ENCODE results near the gene ALDH1L1.

ALDH1L1 gene

DNA sequence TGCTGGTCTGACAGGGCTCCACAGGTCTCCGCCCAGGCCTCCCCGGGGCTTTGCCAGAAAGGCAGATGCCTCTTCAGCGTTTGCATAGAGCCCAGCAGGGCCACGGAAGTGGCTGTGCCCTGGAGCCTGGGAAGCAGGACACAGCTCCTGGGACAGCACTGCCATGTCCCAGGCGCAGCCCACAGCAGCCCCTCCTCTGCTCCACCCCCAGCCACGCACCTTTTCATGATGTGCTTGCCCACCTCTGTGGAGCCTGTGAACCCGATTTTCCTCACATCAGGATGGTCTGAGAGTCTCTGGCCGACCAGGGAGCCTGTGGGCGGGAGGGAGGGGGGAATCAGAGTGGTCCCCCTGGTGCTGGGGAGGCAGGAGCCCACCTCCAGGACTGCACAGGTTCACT, 62.6 kb downstream of the ALDH1L1 start:
- no peak for DNase-seq

DNA sequence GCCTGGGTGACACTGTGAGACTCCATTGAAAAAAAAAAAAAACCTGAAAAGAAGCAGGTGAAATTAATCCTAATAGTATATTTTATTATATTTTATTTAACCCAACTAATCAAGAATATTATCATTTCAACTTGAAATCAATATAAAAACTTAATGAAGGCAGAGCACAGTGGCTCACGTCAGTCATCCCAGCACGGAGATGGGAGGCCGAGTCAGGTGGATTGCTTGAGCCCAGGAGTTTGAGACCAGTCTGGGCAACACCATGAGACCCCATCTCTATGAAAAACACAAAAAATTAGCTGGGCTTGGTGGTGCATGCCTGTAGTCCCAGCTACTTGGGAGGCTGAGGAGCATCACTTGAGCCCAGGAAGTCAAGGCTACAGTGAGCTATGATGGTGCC, 63.2 kb downstream of the ALDH1L1 start:
- DNase-seq, result no peak

DNA sequence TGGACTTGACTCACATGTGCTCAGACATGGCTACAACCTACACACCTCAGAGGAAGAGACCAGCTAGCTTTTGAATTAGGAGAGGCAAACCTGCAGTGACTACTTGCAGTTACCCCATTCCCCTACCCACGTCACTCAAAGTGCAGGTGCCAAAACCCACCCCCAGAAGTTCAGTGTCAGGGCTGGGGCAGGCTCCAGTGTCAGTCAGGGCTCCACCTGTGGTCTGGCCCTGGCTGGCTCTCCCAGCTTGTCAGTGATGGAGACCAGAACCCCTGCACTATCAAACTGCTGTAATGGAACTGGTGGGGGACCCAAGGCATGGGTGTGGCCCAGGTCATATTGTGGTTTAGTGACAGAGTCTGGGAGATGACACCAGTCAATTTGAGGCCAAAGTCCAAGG, 63.9 kb downstream of the ALDH1L1 start:
- no peak for DNase-seq

DNA sequence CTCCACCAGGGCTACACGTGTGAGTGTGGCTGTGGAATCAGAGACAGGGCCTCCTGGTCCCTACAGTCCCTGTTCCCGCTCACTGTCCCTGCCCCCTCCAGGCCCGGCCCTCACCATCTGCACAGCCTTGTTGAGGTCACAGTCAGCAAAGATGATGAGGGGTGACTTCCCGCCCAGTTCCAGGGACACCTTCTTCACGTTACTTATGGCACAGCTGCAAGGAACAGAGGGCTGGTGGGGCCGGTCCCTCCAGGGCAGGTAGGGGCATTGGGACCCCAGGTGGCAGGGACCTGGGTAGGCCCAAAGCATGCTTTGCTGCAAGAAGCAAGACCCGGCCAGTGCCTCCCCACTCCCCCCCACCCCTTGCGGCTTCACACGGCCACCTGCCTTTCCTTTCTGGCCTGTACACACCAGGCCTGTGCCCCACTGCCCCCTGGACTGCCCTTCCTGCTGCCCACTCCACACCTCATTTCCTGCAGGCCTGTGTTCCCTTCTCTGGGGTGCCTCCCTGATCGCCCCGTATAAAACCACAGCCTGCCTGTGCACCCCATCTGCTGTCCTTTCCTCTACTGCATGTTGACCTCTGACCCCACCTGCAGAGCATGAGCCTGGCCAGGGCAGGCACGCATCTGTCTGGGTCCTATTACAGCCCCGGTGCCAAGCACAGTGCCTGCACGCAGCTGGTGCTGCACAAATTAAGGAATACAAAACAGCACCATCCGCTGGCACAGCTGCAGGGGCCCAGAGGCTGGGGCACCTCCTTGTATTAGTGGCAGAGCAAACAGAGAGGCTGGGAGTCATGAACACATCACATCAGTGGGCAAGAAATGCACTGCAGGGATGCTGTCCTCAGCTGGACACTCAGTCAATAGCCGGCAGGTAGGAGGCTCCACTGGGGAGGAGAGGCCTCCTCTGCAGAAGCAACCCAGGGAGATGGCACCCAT, 65.7 kb downstream of the ALDH1L1 start:
- no peak for DNase-seq

DNA sequence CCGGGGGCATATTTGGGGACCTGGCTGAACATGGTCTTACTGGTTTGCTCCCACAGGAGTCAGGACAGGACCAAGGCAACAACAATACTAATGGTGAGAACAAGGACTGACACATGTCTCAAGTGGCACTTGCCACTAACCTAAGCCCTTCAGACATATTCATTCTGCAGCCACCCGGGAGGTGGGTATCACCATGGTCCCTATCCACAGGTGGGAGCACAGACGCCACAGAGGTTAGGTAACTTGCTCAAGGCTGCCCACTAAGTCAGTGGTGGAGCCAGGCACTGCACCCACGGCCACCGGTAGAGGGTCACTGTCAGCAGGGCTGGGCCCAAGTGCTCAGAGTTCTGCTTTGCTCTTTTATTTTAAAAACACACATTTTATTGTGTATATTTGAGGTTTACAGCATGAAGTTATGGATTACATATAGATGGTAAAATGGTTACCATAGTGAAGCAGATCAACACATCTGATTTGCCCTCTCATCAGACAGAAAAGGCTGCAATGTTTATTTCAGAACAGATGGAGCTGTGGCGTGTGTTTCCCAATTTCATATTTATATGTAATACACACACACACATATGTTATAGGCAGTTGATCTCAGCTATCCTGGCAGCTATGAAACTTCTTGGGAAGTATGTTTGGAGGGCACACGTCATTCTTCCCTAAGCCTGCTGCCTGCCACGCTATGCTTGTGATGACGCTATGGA, 66.5 kb downstream of the ALDH1L1 start:
- no peak for DNase-seq

DNA sequence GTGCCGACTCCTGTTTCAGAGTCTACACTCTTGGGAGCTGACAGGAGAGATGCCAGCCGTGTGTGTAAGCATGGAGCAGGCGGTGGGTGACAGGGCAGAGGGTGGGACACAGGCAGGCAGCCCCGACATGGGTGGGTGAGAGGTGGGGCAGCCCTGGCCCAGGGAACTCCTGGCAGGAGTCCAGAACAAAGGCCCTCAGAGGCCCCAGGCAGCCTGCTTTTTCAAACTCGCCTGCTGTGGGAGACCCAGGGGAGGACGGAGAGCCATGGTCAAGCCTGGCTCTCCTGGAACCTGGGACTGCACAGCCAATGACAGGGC, 67.2 kb downstream of the ALDH1L1 start:
- no peak for DNase-seq

DNA sequence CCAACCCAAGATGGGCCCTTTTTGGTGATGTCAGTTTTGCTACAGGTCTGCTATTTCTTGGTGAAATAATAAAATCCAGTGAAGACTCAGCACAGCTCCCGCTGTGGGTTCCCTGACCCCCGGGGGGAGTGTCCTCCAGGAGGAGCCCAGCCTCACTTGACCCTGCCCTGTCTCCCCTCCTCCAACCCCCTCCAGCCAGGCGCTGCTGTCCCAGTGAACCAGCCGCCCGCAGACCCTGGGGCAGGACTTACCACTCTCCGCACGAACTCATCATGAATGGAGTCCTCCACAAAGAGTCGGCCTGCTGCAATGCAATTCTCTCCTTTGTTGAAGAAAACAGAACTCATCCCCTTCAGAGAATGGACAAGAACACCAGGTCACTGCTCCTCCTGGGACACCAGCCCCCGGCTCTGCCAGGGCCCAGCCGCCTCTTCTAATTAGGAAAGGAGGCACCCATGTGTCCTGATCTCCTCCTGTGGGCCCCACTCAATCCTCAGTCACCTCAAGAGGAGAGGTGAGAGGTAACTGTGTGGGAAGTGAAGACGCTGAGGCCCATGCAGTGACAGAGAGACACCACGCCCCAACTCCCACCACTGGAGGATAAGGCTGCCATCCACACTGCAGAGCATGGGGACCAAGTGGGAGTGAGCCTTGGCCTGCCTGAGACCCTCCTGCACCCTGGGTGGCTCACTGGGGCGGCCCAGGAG, 67.7 kb downstream of the ALDH1L1 start:
- no peak for DNase-seq

DNA sequence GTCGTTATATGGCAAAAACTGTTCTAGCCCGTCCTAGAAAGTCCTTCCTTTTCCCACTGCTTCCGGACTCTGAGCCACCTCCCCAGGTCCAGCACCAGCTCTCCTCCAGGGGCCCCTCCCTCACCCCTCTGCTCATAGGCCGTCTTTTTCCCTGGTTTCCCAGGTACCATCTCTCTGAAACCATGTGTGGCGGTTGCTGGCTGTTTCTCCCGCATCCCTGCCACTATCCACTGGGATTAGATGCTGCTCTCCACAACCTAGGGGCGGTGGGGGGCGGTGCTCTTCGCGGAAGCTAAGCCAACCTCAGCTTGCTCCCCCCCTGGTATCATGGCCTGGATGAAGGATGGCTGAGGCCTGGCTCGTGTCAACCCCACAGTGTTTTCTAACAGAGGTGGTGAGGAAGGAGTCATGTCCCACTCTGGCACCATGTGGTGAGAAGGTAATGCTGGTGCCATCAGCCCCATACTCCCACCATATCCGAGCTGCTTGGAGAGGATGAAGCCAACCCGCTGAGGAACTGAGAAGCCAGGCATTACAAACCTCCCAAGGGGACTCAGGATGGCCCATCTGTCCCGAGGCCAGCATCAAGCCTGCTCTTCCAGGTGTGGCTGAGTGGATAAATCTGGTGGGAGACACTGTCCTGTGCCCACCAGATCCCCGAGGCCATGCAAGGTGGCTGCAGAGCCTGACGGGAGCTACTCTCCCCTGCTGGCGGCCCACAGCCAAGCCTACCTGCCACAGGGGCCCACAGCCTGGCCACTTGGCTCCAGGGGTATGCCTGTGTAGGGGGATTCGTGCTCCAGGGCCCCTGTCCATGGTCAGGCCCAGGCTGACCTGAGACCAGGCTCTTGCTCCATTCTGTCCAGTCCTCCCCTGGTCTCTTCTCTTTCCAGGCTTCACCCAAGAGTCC, 68.6 kb downstream of the ALDH1L1 start:
- no peak for DNase-seq

DNA sequence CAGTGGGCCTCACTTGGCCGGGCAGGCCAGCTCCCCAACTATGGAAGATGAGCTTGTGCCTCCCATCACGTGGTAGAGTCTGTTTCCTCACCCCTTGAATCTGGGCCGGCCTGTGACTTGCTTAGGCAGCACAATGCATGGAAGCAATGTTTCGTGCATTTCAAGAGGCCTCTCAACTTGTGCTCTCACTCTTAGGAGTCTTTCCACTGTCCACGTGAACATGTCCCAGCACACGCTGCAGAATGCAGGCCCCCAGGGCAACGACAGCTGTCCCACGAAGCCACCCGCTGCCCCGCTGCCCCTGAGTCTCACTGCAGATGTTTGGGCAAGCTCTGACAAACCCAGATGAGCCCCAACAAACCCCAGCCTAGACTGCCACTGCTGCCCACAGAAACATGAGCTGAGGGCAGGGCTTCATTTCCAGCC, 69.2 kb downstream of the ALDH1L1 start:
- no peak for DNase-seq

DNA sequence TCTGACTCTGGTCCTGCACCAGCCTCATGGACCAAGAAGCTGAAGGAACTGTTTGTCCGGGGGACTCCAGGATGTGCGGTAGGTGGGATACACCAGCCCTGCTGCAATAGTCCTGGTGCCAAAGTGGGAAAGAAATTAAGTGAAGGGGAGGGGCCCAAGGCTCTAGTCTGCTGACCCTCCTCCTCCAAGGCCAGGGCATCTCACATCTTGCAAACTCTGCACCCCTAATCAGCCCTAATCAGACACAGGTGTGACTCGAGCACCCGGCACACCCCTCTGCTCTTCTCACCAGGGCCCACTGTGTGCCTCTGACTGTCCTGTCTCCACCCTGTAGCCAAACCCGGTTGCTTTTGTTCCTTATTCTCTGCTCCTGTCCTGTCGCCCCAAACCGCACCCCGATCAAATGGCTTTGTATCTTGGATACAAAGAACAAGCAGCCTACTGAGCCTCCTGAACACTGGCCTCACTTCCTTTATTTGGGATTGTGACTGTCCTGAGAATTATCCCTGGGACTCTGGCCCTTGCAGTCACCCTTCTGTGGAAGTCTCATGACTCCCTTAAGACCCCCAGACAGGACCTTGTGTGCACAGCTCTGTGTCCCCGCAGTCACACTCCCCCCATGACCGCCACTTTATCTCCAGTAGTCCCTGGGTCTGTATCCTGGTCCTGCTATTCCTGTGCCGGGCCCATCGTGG, 69.8 kb downstream of the ALDH1L1 start:
- no peak for DNase-seq

DNA sequence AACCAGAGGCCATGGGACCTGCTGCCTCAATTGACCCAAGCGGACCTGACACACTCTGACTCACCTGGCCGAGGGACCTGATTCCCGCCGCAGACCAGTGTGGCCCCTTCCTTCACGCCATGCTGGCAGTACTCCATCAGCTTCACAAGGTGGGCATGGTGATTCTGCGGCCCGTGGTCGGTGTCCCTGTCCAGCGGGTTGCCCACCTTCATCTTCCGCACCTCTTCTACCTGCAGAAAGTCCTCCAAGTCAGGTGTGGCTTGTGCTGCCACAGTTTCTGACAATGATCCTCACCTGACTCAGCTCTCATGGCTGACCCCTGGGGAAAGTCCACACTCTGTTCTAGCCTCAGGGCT, 70.5 kb downstream of the ALDH1L1 start:
- DNase-seq, result no peak

DNA sequence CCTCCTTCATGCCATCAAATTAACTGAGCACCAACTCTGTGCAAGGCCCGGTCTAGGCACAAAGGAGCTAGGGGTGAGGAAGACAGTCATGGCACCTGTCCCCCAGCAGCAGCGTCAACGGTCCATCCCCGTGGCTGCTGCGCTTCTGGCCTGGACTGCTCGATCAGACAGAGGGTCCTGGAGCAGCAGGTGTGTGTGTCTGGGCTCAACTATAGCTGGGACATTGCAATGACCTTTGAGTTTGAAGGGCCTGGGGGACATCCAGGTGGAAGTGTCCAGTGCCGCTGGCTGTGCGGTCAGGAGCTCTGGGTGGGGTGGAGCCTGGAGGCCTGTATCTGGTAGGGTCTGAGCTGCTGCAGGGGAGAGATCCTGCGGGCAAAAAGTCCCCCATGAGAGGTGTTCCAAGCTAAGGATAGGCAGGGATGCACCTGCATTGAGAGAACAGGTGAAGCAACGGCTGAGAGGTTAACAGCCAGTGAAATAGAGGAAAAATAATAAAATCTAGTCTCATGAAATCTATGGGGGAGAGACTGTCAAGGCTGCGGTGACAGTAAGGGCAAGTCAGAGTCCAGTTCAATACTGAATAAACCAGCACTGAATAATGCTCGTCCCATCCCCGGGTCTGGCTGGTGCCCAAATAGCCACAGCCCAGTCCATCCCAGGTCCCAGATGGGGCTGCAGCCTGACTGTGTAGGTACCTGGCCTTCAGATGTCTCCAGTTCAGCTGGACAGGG, 71.1 kb downstream of the ALDH1L1 start:
- DNase-seq, result no peak

DNA sequence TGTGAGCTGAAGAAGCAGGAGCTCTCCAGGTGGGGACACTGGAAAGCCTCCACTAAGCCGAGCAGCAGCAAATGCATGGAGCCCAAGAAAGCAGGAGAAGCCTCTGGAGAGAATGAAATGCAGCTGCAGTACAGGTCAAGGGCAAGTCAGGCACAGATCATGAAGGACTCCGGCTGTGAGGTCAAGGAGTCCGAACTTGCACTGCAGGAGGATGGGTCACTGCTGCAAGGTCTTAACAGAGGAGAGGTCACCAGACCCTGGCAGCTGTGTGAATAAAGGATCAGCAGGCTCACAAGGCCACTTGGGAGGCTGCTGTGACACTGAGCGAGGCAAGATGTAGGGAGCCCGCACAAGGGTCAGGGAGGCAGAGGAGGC, 71.7 kb downstream of the ALDH1L1 start:
- no peak for DNase-seq

DNA sequence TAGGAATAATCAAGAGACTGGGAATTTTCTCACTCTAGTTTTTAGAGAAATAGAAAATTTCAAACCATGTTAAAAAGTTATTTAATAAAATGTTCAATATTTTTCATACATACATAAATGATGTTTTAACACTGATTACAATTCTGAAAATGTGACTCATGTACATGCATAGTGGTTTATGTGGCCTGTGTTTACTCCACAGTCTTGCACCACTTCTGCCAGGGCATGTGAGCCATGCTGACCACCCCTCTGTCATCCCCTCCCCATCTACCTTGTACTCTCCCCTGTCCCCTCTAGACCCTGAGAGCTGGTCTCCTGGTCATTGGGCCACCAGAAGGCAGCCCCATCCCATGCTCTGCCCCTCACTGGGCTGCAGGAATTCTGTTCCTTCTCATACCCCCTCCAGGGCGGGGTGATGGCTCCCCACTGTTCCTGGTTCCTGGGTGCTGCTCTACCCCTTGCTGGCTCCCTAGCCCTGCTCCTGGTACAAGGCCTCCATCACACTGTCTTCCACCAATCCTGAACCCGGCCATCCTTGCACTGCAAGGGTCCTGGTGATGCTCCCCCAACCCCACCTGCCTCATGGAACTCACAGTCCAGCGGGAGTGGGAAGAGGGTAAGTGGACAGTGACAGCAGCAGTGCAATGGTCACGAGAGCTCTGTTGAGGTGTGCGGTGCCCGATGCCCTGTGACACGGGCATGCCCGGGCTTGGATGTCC, 72.3 kb downstream of the ALDH1L1 start:
- DNase-seq, result no peak

DNA sequence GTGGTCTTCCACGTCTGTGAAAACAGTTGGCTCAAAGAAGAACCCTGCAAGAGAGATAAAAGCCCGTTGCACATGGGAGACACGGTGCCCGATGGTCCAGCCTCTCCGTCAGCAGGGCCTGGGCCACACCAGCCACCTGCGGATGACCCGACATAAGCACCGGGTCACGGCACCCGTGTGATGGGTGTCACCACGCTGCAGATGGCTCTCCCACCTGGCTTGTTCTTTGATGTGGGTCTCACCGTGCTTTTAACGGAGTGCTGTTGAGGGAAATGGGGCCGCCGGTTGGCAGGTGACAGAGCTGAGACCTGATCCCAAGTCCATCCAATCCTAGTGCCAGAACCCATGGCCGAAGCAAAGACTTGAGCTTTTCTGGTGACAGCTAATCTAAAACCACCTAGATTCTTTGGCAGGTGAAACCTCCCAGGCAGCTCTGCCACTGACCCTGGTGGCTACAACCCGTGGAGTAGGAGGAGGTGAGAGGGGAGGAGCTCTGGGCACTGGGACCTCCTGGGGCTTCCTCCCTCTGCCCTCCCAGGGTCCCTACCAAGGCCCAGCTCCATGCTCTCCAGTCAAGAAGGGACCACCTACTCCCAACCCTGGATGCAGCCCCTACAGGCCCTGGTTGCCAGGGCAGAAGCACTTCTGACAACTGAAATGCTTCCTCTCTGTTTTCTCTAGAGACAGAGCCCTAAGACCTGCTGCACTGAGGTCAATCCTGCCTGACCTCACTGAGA, 73.0 kb downstream of the ALDH1L1 start:
- no peak for DNase-seq

DNA sequence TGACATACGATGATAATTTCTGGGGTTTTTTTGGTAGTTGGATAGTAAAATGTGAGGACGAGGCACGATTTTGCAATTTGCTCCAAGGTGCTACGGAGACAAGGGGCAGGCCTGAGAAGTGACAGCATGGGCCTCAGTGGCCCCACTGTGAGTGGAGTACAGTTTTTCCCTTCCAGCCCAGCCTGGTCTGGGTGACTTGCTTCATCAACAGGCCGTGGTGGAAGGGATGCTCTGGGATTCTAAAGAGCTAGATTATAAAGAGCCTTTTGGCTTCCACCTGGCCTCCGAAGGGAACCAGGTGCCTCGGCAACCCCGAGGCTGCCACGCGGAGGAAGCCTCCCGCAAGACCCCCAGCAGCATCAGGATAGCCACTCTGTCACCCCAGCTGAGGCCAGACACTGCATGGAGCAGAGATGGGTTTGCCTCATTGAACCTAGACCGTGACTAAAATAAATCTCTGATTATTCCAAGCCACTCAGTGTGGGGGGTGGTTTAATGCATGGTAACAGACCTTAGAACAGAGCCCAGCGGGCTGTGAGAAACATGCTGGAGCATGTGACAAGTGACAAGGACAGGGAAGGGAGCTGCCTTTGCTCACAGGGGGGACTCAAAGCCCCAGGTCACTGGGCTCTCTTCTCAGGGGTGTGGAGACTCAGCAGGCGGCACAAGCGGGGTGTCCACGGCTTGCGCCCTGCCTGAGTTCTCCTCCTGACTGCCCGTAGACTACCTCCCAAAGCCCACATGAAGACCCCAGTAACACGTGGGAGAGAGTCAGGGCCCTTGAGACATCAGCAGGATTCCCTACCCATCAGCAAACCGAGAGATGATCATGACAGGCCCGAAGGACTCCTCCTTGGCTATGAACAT, 73.8 kb downstream of the ALDH1L1 start:
- no peak for DNase-seq

DNA sequence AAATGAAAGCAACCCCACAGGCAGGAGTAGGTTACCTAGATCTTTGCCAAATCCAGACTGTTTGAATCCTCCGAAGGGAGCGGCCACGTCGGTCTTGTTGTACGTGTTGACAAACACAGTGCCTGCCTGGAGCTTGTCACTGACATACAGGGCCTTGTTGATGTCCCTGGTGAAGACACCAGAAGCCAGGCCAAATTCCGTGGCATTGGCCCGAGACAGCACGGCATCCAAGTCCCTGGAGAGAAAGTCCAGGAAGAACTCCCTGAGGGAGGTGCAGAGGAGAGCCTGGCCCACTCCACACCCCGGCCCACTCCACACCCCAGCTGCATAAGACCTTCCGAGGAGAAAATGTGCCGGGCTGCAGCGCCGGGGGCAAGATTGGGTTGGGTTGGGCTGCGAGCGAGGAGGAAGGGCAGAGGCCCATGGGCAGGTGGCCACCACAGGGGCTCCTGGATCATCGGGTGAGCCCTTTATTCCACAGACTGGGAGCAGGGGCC, 74.6 kb downstream of the ALDH1L1 start:
- DNase-seq, result no peak

DNA sequence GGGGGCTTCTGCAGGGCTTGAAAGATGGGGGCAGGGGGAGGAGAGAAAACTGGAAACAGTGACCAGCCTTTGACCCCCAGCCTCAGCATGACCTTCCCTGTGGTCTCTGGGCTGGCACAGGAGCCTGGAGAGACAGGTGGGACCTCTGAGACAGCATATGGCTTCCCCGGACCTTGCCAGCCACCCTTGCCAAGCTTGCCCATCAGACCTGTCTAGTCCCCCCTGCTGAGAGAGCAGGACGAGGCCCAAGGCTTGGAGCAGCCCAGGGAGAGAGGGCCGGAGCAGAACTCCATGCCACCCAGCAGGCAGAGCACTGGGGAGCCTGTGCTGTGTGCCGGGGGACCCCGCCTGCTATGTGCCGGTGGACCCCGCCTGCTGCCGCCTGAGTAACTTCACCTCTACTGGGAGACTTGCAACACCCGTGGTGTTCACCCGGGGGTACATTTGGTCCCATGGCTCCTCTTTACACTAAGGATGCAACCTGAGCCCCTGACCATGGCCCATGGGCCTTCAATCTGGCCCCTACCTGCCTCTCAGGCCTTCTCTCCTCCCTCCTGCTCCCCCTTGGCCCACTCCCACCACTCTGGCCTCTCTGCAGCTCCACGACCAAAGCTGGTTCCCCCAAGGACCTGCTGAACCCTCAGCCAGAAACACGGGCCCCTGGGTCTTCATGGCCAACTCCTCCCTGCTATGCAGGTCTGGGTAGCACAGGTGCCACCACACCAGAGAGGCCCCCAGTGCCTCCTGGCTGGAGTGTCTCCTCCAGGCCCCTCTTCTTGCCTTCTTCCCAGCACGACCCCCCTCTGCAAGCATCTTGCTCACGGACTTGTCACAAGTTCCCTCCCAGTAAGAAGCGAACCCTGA, 75.4 kb downstream of the ALDH1L1 start:
- no peak for DNase-seq
